Activated CD8-positive, alpha-beta memory T cell treated with anti-CD3 and anti-CD28 coated beads, Interleukin-2, amount 50 U/mL, for 24 hours (primary cell): ENCODE measurements around the gene VASH2.

Experiments
- DNase-seq: peaks from one replicate; pipeline ENCODE4 v3.0.0-alpha.2; 2020; ENCODE audit errors: extremely low read depth

The VASH2 gene

GRCh38 chr1:212930986-212931678 lies 19.2 kb upstream of the VASH2 start:
- no peak for DNase-seq

GRCh38 chr1:212933815-212934471 lies 16.4 kb upstream of the VASH2 start:
- no peak for DNase-seq

- DNase-seq, result no peak
Measured at GRCh38 chr1:212935387-212935981, 14.9 kb upstream of the VASH2 start.

DNA sequence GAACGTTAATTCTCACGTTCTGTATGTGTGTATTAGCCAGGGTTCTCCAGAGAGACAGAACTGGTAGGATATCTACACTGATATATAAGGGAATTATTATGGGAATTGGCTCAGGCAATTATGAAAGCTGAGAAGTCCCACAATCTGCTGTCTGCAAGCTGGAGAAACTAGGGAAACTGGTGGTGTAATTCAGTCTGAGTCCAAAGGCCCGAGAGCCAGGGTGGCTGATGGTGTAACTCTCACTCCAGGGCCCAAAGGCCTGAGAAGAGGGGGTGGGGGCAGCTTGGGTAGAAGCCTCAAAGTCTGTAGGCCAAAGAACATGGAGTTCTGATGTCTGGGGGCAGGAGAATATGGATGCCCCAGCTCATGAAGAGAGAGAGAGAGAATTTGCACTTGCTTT lies 13.3 kb upstream of the VASH2 start:
- DNase-seq, result no peak

GRCh38 chr1:212938846-212939245 lies 11.5 kb upstream of the VASH2 start:
- DNase-seq, result no peak

GRCh38 chr1:212941452-212941851 lies 8.9 kb upstream of the VASH2 start:
- DNase-seq, result no peak

DNA sequence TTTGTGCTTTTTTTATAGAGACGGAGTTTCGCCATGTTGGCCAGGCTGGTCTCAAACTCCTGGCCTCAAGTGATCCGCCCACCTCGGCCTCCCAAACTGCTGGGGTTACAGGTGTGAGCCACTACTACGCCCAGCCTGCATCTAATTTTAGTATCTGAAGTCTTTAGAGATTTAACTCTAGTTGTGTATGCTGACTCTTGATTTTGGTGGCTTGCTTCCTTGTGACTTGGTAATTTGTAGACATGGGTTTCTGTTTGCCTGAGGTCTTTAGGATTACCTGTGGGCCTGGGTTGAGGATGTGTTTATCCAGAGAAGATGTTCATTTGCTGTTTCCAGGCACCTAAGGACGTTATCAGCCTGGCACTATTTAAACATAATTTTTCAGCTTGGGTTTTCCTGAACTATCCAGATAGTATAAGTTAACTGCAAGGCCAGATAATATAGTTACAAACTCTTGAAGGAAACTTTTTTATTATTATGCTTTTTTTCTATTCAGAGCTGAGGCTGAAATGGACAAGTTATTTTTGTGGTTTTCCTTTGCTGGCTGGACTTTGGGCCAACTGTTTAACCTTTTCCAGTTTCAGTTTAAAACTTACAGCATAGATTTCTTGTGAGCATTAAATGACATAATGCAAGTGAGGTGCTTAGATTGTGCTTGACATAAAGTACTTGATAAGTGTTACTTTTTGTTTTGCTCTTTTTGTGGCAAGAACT lies 7.5 kb upstream of the VASH2 start:
- no peak for DNase-seq

DNA sequence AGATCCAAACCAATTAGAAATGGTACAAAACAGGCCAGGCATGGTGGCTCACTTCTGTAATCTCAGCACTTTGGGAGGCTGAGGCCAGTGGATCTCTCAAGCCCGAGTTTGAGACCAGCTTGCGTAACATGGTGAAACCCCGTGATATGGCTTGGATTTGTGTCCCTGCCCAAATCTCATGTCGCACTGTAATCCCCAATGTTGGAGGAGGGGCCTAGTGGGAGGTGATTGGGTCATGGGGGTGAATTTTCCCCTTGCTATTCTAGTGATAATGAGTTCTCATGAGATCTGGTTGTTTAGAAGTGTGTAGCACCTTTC lies 7.0 kb upstream of the VASH2 start:
- DNase-seq, result no peak

DNA sequence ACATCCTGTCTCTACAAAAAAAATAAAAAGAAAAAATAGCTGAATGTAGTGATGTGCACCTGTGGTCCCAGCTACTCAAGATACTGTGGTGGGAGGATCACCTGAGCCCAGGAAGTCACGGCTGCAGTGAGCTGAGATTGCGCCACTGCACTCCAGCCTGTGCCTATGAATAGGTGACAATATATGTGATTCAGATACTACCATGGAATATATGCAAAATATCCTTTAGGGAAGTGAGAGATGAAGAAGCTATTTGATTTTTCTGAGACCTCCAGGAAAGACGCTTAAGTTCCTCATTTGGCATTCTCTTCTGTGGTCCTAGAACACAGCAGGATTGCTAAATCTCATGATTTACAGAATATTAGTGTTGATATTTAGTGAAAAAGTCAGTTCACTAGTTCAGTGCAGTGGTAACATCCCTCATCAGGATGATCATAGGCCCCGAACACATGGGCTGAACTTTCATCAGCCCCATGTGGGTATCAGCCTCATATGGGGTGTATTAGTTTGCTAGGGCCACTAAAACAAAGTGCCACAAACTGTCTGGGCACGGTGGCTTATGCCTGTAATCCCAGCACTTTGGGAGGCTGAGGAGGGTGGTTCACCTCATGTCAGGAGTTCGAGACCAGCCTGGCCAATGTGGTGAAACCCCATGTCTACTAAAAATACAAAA lies 6.0 kb upstream of the VASH2 start:
- DNase-seq, result no peak

DNA sequence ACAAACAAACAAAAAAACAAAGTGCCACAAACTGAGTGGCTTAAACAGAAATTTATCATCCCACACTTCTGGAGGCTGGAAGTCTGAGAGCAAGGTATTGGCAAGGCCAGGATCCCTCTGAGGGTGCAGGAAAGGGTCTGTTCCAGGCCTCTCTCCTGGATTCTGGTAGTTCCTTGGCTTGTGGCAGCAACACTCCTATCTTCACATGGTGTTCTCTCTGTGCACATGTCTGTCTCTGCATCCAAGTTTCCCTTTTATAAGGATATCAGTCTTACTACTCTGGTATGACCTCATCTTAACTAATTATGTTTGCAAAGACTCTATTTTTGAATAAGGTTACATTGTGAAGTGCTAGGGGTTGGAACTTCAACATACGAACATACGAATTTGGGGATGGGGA lies 5.3 kb upstream of the VASH2 start:
- no peak for DNase-seq

- no peak for DNase-seq
Measured at GRCh38 chr1:212945463-212946160, 4.7 kb upstream of the VASH2 start.

DNA sequence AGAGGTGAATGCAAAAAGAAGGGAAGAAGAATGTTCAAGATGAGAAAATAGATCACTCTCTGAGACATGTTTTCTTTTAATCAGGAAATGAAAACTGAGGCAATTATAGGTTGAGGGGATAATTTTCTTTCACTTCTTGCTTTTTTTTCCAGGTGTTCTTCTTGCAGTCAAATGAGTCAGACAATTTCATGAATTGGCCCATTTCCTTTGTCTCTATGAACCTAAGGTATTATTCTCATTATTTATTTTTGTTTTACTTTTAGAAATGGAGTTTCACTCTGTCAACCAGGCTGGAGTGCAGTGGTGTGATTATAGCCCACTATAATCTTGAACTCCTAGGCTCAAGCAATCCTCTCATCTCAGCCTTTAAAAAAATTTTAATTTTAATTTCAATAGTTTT lies 3.5 kb upstream of the VASH2 start:
- DNase-seq, result no peak

DNA sequence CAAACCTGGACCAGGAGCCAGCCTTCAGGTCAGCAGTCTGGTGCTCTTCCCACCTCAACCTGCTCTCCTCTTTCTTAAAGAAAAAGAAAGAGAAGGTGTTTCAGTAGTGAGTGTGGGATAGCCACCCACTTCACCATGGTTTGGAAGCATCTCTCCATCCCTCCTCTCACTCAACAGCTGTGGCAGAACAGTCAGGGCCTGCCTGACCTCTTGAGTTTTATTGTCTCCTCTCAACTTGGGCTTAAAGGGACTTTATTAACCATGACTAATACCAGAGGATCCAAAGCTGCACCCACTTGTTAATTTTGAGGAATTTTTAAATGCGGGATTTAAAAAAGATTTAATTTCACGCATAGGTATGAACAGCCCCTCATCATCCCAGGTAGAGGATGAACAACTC lies 570 bp upstream of the VASH2 start:
- DNase-seq, result no peak

- no peak for DNase-seq
Measured at GRCh38 chr1:212951126-212951946, 995 bp downstream of the VASH2 start.

- DNase-seq, result no peak
Measured at GRCh38 chr1:212951947-212952640, 1.8 kb downstream of the VASH2 start.

GRCh38 chr1:212952641-212952976 lies 2.3 kb downstream of the VASH2 start:
- no peak for DNase-seq

GRCh38 chr1:212953321-212953720 lies 3.0 kb downstream of the VASH2 start:
- no peak for DNase-seq

GRCh38 chr1:212954514-212954913 lies 4.2 kb downstream of the VASH2 start:
- DNase-seq, result no peak

DNA sequence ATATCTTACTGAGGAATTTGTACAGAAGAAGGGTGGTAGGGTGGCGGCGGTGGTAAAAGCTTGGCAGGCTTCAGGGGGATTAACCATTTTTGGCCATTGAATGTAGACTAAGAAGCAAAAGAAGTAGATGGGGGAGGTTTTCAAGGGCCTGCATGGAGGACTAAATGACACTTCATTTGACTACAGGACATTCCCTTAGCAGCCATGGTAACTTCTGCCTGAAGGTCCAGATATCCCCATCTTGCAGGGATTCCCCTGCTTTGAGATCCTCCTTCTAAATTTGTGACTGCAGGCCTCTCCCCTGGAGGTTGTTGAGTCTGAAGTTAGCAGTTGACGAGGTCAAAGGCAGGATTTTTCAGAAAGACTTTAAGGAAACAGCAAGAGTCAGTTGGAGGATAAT lies 4.8 kb downstream of the VASH2 start:
- DNase-seq, result no peak

DNA sequence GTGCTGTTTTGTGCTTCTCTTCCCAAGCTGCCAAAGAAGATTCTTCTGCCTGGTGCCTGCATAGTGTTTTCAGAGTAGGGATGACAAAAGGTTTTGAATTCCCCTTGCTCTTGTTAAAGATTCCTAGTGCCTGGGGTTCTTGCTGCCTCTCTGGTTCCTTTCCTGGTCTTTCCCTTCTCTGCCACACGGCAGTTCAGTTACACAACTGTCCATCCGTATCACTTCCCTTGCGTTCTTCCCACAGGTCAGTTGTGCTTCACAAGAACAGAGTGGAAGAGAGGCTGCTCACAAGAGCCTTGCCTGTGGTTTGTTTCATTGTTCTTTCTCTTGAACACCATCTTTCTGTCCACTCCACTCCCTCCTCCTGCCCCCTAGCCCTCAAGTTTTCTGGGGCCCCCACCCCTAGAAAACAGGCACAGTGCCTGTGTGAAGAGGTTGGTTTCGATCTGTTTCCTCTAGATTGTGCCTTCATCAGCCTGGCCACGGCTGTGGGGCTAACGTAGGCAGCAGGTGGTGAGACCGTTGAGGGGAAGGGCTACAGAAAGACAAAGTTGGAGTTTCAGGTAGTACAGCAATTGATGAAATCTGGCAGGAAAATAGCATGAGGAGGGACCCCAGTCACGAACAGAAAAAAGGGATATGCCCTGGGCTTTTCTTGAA lies 5.8 kb downstream of the VASH2 start:
- no peak for DNase-seq
